Measurements from ENCODE around the gene PEPD.
A peak's percentile ranks its signal among the peaks of the same experiment; 100 is the strongest.

Gene PEPD

DNA sequence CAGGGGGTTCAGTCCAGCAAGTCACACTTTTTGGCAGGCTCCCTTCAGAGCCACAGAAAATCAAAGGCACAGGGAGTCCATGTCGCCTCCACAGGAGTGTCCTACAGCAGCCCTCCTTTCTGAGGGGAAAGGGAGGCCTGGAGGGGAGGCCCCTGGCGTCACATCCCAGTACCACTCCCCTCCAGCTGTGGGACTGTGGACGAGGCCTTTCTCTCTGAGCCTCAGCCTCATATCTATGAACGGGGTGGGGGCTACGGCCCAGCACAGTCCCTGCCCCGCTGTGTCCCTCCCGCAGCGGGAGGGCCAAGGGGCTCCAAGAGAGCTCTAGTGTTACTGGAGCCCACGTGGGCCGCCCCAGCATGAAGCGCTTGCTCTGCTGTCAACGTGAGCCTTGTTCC lies 23.8 kb downstream of the PEPD start:
- Histone ChIP-seq H3K14ac (ENCODE audit: low read length) (no peak overlapping the region), H3K18ac (ENCODE audit: low read length) (no peak overlapping the region), H2BK5ac (ENCODE audit: low read length) (no peak overlapping the region), H4K8ac (ENCODE audit: low read depth, low read length) (no peak overlapping the region), H3K4me1 (ENCODE audit: control insufficient read depth in 2 of 2, insufficient read depth in 1 of 2, low read depth in 1 of 2, low read length in 2 of 2) (no peaks in the 10 kb centered on the region), H4K91ac (ENCODE audit: low read depth, low read length, poor library complexity) (no peak overlapping the region), H3K4me3 (ENCODE audit: low read length in 2 of 2) (no peak overlapping the region), H2BK12ac (ENCODE audit: low read length) (no peak overlapping the region), H3K36me3 (replicated peaks in 1 of 2; ENCODE audit: control insufficient read depth in 2 of 2, insufficient read depth in 2 of 2, low read length in 2 of 2) (peaks cover 0 to 7% of the 10 kb centered on the region in 2 donors), H3K23ac (ENCODE audit: low read depth, low read length, poor library complexity) (peak overlapping the region; percentile 20), H3K4ac (ENCODE audit: low read length) (no peak overlapping the region), H3K4me2 (ENCODE audit: insufficient read depth, low read length, poor library complexity, severe bottlenecking) (no peak overlapping the region), H3K27me3 (ENCODE audit: control insufficient read depth in 3 of 3, insufficient read depth in 3 of 3, low read depth in 1 of 3, low read length in 3 of 3) (no peaks in the 10 kb centered on the region), H2BK120ac (ENCODE audit: low read depth, low read length) (no peak overlapping the region), H3K9ac (ENCODE audit: low read depth, low read length, poor library complexity) (no peak overlapping the region), H2BK15ac (ENCODE audit: low read length) (no peak overlapping the region), H3K9me3 (replicated peaks in 1 of 2; ENCODE audit: control insufficient read depth in 2 of 2, insufficient read depth in 1 of 2, low read depth in 1 of 2, low read length in 2 of 2) (no peaks in the 10 kb centered on the region), H2AFZ (ENCODE audit: low read length) (no peak overlapping the region), H3K27ac (replicated peaks; ENCODE audit: low read length) (no peak overlapping the region), H3K79me1 (ENCODE audit: low read depth, low read length) (peaks cover 6% of the 10 kb centered on the region), H2AK5ac (ENCODE audit: low read depth, low read length) (no peak overlapping the region)
- WGBS, 2 donors (ENCODE audit: extremely low coverage in 2 of 2, insufficient read length in 2 of 2, insufficient replicate concordance in 1 of 2), result no CpG with 5 or more reads among the region's 12 CpGs
- DNase-seq (ENCODE audit: low spot score), result no peak

DNA sequence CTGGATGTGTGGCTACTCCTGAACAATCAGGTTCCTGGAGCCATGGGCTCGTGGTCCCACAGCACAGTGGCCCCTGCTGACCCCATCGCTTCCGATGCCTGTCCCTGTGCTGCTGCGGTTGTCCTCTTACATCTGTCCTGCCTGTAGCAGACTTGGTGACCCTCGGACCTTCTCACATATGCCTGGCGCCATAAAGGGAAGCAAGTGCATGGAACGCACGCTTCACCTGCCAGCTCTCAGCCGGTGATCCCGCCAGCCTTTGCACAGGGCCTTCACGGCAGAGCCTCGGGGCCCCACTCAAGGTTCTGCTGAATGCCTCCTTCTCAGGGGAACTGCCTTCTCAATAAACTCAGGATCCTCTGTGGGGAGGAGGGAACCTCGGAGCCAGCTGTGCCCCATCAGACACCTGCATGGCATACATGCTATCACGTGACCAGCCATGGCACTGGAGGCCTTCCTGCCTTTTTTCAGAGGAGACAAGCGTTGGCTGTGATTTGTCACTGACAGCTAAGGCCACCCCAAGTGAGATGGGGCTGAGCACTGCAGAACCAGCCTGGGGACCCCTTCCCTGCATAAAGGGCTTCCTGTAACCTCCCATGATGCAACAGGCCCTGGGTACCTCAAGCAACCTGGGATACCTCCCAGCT lies 24.3 kb downstream of the PEPD start:
- Histone ChIP-seq H3K4ac (ENCODE audit: low read length) (no peak overlapping the region), H2BK15ac (ENCODE audit: low read length) (no peak overlapping the region), H3K27me3 (ENCODE audit: control insufficient read depth in 3 of 3, insufficient read depth in 3 of 3, low read depth in 1 of 3, low read length in 3 of 3) (no peaks in the 10 kb centered on the region), H3K14ac (ENCODE audit: low read length) (no peak overlapping the region), H2BK5ac (ENCODE audit: low read length) (peak overlapping the region; percentile 2), H2BK12ac (ENCODE audit: low read length) (no peak overlapping the region), H3K23ac (ENCODE audit: low read depth, low read length, poor library complexity) (no peak overlapping the region), H2AFZ (ENCODE audit: low read length) (no peak overlapping the region), H2AK5ac (ENCODE audit: low read depth, low read length) (no peak overlapping the region), H2BK120ac (ENCODE audit: low read depth, low read length) (no peak overlapping the region), H3K9ac (ENCODE audit: low read depth, low read length, poor library complexity) (no peak overlapping the region), H3K4me2 (ENCODE audit: insufficient read depth, low read length, poor library complexity, severe bottlenecking) (no peak overlapping the region), H3K18ac (ENCODE audit: low read length) (no peak overlapping the region), H3K9me3 (replicated peaks in 1 of 2; ENCODE audit: control insufficient read depth in 2 of 2, insufficient read depth in 1 of 2, low read depth in 1 of 2, low read length in 2 of 2) (no peaks in the 10 kb centered on the region), H3K4me3 (ENCODE audit: low read length in 2 of 2) (no peak overlapping the region), H3K79me1 (ENCODE audit: low read depth, low read length) (peaks cover 6% of the 10 kb centered on the region), H4K8ac (ENCODE audit: low read depth, low read length) (peak overlapping the region; percentile 82), H4K91ac (ENCODE audit: low read depth, low read length, poor library complexity) (no peak overlapping the region), H3K36me3 (replicated peaks in 1 of 2; ENCODE audit: control insufficient read depth in 2 of 2, insufficient read depth in 2 of 2, low read length in 2 of 2) (peaks cover 0 to 7% of the 10 kb centered on the region in 2 donors), H3K4me1 (ENCODE audit: control insufficient read depth in 2 of 2, insufficient read depth in 1 of 2, low read depth in 1 of 2, low read length in 2 of 2) (no peaks in the 10 kb centered on the region), H3K27ac (replicated peaks; ENCODE audit: low read length) (no peak overlapping the region)
- no CpG with 5 or more reads among the region's 15 CpGs for WGBS, 2 donors (ENCODE audit: extremely low coverage in 2 of 2, insufficient read length in 2 of 2, insufficient replicate concordance in 1 of 2)
- no peak for DNase-seq (ENCODE audit: low spot score)

DNA sequence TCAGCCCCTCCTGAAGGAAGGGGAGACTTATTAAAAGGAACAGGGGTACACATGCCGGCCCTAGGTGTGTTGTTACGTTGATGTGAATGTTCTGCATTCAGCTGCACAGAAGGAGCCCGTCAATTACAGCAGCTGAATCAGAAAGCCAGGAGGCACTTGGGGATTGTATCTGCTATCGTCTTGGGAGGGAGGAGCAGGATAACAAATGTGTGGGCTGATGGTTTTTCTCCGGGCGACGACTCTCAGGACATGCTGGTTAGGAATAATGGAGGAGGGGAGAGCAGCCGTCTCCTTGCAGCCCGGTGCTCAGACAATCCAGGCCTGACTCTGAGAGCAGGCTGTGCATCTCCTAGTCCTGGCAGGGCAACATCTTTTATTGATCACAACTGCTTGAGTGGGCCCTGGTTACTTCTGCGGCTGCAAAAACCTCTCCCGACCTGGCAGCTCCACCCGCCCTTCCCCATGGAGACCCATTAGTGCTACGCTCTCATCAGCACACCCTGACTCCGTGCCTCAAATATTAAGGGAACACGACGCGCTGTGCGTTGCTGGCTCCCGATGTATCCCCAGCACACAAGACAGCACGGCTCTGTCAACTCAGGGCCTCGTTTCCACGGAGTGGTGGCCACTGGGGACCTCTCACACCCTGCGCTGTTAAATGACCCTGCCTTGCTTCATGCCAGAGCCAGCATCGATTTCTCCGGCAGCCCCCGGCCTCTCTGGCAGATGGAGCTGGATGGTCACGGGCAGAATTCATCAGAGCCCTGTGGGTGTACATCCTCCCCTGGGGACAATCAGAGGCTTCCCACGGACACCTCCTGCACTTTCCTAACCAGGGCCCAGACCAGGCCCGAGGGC lies 25.3 kb downstream of the PEPD start:
- Histone ChIP-seq H2AFZ (ENCODE audit: low read length) (no peak overlapping the region), H3K14ac (ENCODE audit: low read length) (no peak overlapping the region), H2AK5ac (ENCODE audit: low read depth, low read length) (no peak overlapping the region), H2BK5ac (ENCODE audit: low read length) (no peak overlapping the region), H3K36me3 (replicated peaks in 1 of 2; ENCODE audit: control insufficient read depth in 2 of 2, insufficient read depth in 2 of 2, low read length in 2 of 2) (peaks cover 0 to 7% of the 10 kb centered on the region in 2 donors), H3K4me2 (ENCODE audit: insufficient read depth, low read length, poor library complexity, severe bottlenecking) (no peak overlapping the region), H3K9ac (ENCODE audit: low read depth, low read length, poor library complexity) (no peak overlapping the region), H2BK120ac (ENCODE audit: low read depth, low read length) (no peak overlapping the region), H3K9me3 (replicated peaks in 1 of 2; ENCODE audit: control insufficient read depth in 2 of 2, insufficient read depth in 1 of 2, low read depth in 1 of 2, low read length in 2 of 2) (no peaks in the 10 kb centered on the region), H3K79me1 (ENCODE audit: low read depth, low read length) (peaks cover 6% of the 10 kb centered on the region), H3K27me3 (ENCODE audit: control insufficient read depth in 3 of 3, insufficient read depth in 3 of 3, low read depth in 1 of 3, low read length in 3 of 3) (no peaks in the 10 kb centered on the region), H4K8ac (ENCODE audit: low read depth, low read length) (no peak overlapping the region), H2BK12ac (ENCODE audit: low read length) (no peak overlapping the region), H3K4me1 (ENCODE audit: control insufficient read depth in 2 of 2, insufficient read depth in 1 of 2, low read depth in 1 of 2, low read length in 2 of 2) (no peaks in the 10 kb centered on the region), H4K91ac (ENCODE audit: low read depth, low read length, poor library complexity) (no peak overlapping the region), H3K23ac (ENCODE audit: low read depth, low read length, poor library complexity) (no peak overlapping the region), H3K4me3 (ENCODE audit: low read length in 2 of 2) (no peak overlapping the region), H2BK15ac (ENCODE audit: low read length) (no peak overlapping the region), H3K18ac (ENCODE audit: low read length) (no peak overlapping the region), H3K27ac (replicated peaks; ENCODE audit: low read length) (no peak overlapping the region), H3K4ac (ENCODE audit: low read length) (no peak overlapping the region)
- no peak for DNase-seq (ENCODE audit: low spot score)
- WGBS, 2 donors (ENCODE audit: extremely low coverage in 2 of 2, insufficient read length in 2 of 2, insufficient replicate concordance in 1 of 2), result no CpG with 5 or more reads among the region's 29 CpGs

Measured in neuronal stem cell (in vitro differentiated cells).